Transverse colon (tissue), 3 donors: Measurements from ENCODE around the gene CD47.

Source experiments
- CTCF ChIP-seq, 5 experiments: fragments of 200-600 bp in 3 of 5; fragments of 450-650 bp in 2 of 5; sonication (generic) in 3 of 5; IDR thresholded peaks; 1 replicate in 2 of 5; 2 replicates in 3 of 5; pipeline ENCODE4 v1.5.1; 2016 to 2017; ENCODE audit warnings: antibody characterized with exemption in 5 of 5, inconsistent platforms in 3 of 5, mild to moderate bottlenecking in 2 of 5, moderate library complexity in 1 of 5
- EP300 ChIP-seq: sonication (generic); formaldehyde crosslinking; IDR thresholded peaks from one replicate; pipeline ENCODE4 v1.6.1; 2017; ENCODE audit warnings: antibody characterized with exemption, low read depth

- TF ChIP-seq CTCF (IDR thresholded peaks at IDR 0.05) (no peak), EP300 (no peak)
Observed at GRCh38 chr3:108134555-108134880, 43.7 kb upstream of the CD47 start.
